ENCODE results near the gene BSND.

BSND gene

DNA sequence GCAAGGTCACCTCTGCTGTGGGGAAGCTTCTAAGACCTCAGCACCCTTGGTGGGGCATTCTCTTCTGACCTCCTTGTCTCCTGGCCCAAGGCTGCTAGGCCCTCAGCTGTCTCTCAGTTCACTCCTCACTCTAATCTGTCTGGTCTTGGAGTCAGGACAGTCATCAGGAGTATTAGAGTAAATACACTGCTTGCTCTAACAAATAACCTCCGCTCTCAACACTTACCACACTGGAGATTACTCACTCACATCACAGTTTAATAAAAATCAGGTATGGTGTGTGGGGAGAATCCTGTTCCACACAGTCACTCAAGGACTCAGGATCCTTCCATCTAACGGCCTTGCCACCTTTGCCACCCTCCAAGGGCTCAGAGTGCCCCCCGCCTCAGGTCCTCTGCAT, 44.9 kb upstream of the BSND start:
- Histone ChIP-seq H3K9me2 (ENCODE audit: low read depth, low read length) (no peaks in the 10 kb centered on the region), H3K9me3 (ENCODE audit: low read length) (0 out of 2 replicates have a peak, but pooled peaks cover 2% of the 10 kb centered on the region), H3K27me3 (ENCODE audit: insufficient read depth, low read length) (no peaks in the 10 kb centered on the region), H4K20me1 (ENCODE audit: insufficient read depth, low read length) (no peaks in the 10 kb centered on the region), H3K27ac (ENCODE audit: low read depth, low read length, poor library complexity, severe bottlenecking) (no peak overlapping the region), H3K4me2 (ENCODE audit: low read length) (no peak overlapping the region), H3K4me1 (ENCODE audit: insufficient read depth, low read length, severe bottlenecking) (peaks cover 4% of the 10 kb centered on the region), H3K79me2 (ENCODE audit: insufficient read depth, low read length) (no peaks in the 10 kb centered on the region), H3F3A (ENCODE audit: insufficient read depth, low read length) (no peaks in the 10 kb centered on the region), H3K36me3 (ENCODE audit: insufficient read depth, low read length) (no peaks in the 10 kb centered on the region; the same call in 1 of the 2 replicates), H2AFZ (ENCODE audit: low read length) (no peak overlapping the region), H3K9ac (ENCODE audit: low read length) (no peak overlapping the region), H3K4me3 (ENCODE audit: low read depth, low read length, poor library complexity, severe bottlenecking) (no peak overlapping the region)
- TF ChIP-seq, protein P1, sequence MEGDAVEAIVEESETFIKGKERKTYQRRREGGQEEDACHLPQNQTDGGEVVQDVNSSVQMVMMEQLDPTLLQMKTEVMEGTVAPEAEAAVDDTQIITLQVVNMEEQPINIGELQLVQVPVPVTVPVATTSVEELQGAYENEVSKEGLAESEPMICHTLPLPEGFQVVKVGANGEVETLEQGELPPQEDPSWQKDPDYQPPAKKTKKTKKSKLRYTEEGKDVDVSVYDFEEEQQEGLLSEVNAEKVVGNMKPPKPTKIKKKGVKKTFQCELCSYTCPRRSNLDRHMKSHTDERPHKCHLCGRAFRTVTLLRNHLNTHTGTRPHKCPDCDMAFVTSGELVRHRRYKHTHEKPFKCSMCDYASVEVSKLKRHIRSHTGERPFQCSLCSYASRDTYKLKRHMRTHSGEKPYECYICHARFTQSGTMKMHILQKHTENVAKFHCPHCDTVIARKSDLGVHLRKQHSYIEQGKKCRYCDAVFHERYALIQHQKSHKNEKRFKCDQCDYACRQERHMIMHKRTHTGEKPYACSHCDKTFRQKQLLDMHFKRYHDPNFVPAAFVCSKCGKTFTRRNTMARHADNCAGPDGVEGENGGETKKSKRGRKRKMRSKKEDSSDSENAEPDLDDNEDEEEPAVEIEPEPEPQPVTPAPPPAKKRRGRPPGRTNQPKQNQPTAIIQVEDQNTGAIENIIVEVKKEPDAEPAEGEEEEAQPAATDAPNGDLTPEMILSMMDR (IDR thresholded peaks at IDR 0.05; ENCODE audit: low read length), result no peak
- no peak for TF ChIP-seq EZH2 (IDR thresholded peaks at IDR 0.05; ENCODE audit: borderline replicate concordance, low read length)

DNA sequence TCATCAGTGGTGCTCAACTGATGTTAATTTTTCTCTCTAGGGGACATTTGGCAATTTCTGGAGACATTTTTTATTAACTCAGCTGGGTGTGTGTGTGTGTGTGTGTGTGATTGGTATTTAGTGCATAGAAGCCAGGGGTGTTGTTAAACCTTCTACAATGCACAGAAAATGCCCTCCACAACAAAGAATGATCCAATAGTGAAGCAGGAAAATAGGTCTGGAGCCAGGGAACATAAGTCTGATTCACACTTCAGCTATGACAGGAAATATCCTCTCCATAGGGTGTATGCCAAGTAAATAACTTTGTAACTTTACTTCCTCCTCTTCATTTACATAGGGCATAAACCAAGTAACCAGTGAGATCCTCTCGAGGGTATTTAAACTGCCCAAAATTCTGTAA, 43.4 kb upstream of the BSND start:
- TF ChIP-seq, protein P1 (IDR thresholded peaks at IDR 0.05; ENCODE audit: low read length), result no peak
- no peak for TF ChIP-seq EZH2 (IDR thresholded peaks at IDR 0.05; ENCODE audit: borderline replicate concordance, low read length)
- Histone ChIP-seq H2AFZ (ENCODE audit: low read length) (no peak overlapping the region), H3K9me3 (ENCODE audit: low read length) (0 out of 2 replicates have a peak, but pooled peaks cover 2% of the 10 kb centered on the region), H4K20me1 (ENCODE audit: insufficient read depth, low read length) (no peaks in the 10 kb centered on the region), H3K4me3 (ENCODE audit: low read depth, low read length, poor library complexity, severe bottlenecking) (no peak overlapping the region), H3K9me2 (ENCODE audit: low read depth, low read length) (no peaks in the 10 kb centered on the region), H3K4me2 (ENCODE audit: low read length) (no peak overlapping the region), H3F3A (ENCODE audit: insufficient read depth, low read length) (no peaks in the 10 kb centered on the region), H3K4me1 (ENCODE audit: insufficient read depth, low read length, severe bottlenecking) (peaks cover 3% of the 10 kb centered on the region), H3K9ac (ENCODE audit: low read length) (no peak overlapping the region), H3K79me2 (ENCODE audit: insufficient read depth, low read length) (no peaks in the 10 kb centered on the region), H3K27ac (ENCODE audit: low read depth, low read length, poor library complexity, severe bottlenecking) (no peak overlapping the region), H3K27me3 (ENCODE audit: insufficient read depth, low read length) (no peaks in the 10 kb centered on the region), H3K36me3 (ENCODE audit: insufficient read depth, low read length) (no peaks in the 10 kb centered on the region; the same call in 1 of the 2 replicates)

DNA sequence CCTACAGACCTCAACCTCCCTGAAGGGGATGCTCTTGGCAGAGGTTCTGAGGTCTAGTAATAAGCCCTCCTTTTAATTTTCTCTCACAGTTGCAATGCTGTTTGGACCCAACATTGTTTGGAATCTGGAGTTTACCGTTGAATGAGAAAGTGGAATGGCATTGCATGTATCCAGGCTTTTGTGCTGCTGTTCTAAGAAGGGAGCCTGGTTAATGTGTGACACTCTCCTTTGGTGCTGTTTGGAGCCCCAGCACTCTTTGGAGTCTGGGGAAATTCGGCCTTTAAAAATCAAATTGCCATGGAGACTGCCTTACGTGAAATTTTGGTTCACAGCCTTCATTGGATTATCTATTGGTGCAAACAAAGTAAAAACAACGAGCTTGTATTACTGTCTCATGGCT, 42.0 kb upstream of the BSND start:
- H3K4me2 ChIP-seq (ENCODE audit: low read length), result no peak overlapping the region
- no peak overlapping the region for H3K4me3 ChIP-seq (ENCODE audit: low read depth, low read length, poor library complexity, severe bottlenecking)
- TF ChIP-seq EZH2 (IDR thresholded peaks at IDR 0.05; ENCODE audit: borderline replicate concordance, low read length), result no peak
- TF ChIP-seq, protein P1 (IDR thresholded peaks at IDR 0.05; ENCODE audit: low read length), result no peak
- no peak overlapping the region for H3K9ac ChIP-seq (ENCODE audit: low read length)
- H3K9me2 ChIP-seq (ENCODE audit: low read depth, low read length), result no peaks in the 10 kb centered on the region
- H3K36me3 ChIP-seq (ENCODE audit: insufficient read depth, low read length), result no peaks in the 10 kb centered on the region; the same call in 1 of the 2 replicates
- H4K20me1 ChIP-seq (ENCODE audit: insufficient read depth, low read length), result no peaks in the 10 kb centered on the region
- no peaks in the 10 kb centered on the region for H3K4me1 ChIP-seq (ENCODE audit: insufficient read depth, low read length, severe bottlenecking)
- H3K9me3 ChIP-seq (ENCODE audit: low read length), result 0 out of 2 replicates have a peak, but pooled peaks cover 2% of the 10 kb centered on the region
- H3K27ac ChIP-seq (ENCODE audit: low read depth, low read length, poor library complexity, severe bottlenecking), result no peak overlapping the region
- no peaks in the 10 kb centered on the region for H3K79me2 ChIP-seq (ENCODE audit: insufficient read depth, low read length)
- no peaks in the 10 kb centered on the region for H3F3A ChIP-seq (ENCODE audit: insufficient read depth, low read length)
- no peak overlapping the region for H2AFZ ChIP-seq (ENCODE audit: low read length)
- no peaks in the 10 kb centered on the region for H3K27me3 ChIP-seq (ENCODE audit: insufficient read depth, low read length)
